Stomach (tissue), 4 donors: ENCODE results near the gene EIF4E1B.

Experiments
- EP300 ChIP-seq: sonication (generic); formaldehyde crosslinking; IDR thresholded peaks from one replicate; pipeline ENCODE4 v1.6.1; 2017; ENCODE audit warnings: antibody characterized with exemption
- POLR2AphosphoS5 ChIP-seq, 3 donors: sonication (generic); formaldehyde crosslinking; IDR thresholded peaks; one replicate each; pipeline ENCODE4 v1.6.1; 2016; ENCODE audit warnings: antibody characterized with exemption in 3 of 3
- TF ChIP-seq, protein P1 (sequence below), 7 experiments: fragments of 450-650 bp in 4 of 7; fragments of 200-600 bp in 3 of 7; sonication (generic) in 3 of 7; IDR thresholded peaks; one replicate each; pipeline ENCODE4 v1.5.1; 2016 to 2019; ENCODE audit warnings: antibody characterized with exemption in 7 of 7, control low read depth in 2 of 7, mild to moderate bottlenecking in 1 of 7

DNA sequence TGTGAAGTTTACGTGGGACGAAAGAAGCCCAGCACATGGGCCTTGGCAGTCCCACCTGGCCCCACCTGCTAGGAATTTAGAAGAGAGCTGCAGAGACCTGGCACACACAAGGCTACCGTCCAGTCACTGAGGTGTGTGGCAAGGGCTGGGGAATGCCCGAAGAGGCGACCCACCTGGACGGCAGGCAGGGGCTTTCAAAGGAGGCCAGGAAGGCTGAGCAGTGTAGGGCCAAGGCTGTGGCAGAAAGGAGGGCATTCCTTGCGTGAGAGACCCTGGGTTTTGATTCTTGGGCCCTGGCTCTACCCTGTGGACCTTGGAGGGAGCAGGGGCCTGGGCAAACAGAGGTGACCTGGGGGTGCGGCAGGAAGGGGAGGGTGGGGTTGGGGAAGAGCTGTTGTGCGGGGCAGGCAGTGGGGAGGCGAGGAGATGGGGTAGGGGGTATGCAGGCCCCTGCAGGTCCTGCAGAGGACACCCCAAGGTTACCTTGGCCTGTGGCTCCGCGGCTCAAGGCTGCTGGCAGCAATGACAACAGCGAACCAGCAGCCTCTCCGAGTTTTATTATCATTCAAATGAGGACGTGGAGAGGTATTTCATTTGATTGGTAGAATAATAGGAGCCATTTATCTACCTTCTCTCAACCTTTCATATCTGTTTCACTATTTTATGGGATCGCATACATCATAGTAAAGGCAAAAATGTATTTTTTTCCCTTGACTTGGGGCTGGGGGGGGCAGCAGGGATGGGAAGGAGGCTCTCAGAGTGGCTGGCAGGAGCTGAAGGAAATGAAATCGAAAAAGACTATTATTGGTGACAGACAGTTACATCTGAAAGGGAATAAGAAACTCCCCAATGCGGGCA lies 41.6 kb downstream of the EIF4E1B start:
- no peak for TF ChIP-seq EP300
- TF ChIP-seq, protein P1, sequence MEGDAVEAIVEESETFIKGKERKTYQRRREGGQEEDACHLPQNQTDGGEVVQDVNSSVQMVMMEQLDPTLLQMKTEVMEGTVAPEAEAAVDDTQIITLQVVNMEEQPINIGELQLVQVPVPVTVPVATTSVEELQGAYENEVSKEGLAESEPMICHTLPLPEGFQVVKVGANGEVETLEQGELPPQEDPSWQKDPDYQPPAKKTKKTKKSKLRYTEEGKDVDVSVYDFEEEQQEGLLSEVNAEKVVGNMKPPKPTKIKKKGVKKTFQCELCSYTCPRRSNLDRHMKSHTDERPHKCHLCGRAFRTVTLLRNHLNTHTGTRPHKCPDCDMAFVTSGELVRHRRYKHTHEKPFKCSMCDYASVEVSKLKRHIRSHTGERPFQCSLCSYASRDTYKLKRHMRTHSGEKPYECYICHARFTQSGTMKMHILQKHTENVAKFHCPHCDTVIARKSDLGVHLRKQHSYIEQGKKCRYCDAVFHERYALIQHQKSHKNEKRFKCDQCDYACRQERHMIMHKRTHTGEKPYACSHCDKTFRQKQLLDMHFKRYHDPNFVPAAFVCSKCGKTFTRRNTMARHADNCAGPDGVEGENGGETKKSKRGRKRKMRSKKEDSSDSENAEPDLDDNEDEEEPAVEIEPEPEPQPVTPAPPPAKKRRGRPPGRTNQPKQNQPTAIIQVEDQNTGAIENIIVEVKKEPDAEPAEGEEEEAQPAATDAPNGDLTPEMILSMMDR (IDR thresholded peaks at IDR 0.05) = no peak
- TF ChIP-seq POLR2AphosphoS5 (IDR thresholded peaks at IDR 0.05) = no peak
